ENCODE results near the gene SPATA31E1.
"Not testable (repeated sequence)": the region's sequence is repeated elsewhere in the genome, so short reads cannot be mapped to it uniquely, and the experiment has no call there.

GRCh38 chr9:87851186-87851585, 31.5 kb upstream of the SPATA31E1 start:
- TF ChIP-seq CTCF (optimal IDR thresholded peaks at IDR 0.05 in 1 of 3, IDR thresholded peaks at IDR 0.05 in 1 of 3, conservative IDR thresholded peaks at IDR 0.05 in 1 of 3; ENCODE audit: extremely low read depth in 1 of 3, insufficient read depth in 2 of 3, low read length in 3 of 3); EZH2 (IDR thresholded peaks at IDR 0.05; ENCODE audit: low read length): not testable (repeated sequence)
